Endothelial cell of umbilical vein (primary cell): ENCODE data around the gene NFX1. TPM values are rescaled to one million over a fixed set of nuclear protein-coding genes. Genes with fewer than 3 reads are reported as not detected.
"Not testable (repeated sequence)": the region's sequence is repeated elsewhere in the genome, so short reads cannot be mapped to it uniquely, and the experiment has no call there.

ENCODE experiments used
- BruUV-seq: library from RNA; stranded (reverse); fragments of 400-500 nt; replicated peaks from 2 replicates; lab custom pipeline; 2021; lab: Mats Ljungman, UMichigan
- CTCF ChIA-PET: fragments of 300-600, 350-600 bp; sonication (Branson Sonifier 250); formaldehyde crosslinking; loops from one replicate; lab custom pipeline; 2021; ENCODE audit warnings: antibody characterized with exemption, inconsistent platforms; lab: Charles Lee
- POLR2A ChIA-PET: fragments of 300-600, 350-600 bp; sonication (Branson Sonifier 250); formaldehyde crosslinking; loops from one replicate; lab custom pipeline; 2021; ENCODE audit warnings: antibody characterized with exemption, inconsistent platforms; lab: Charles Lee
- DNase-seq: peaks from one replicate; pipeline ENCODE4 v3.0.0-alpha.2; 2011; ENCODE audit warnings: low read depth, low spot score
- FAIRE-seq: peaks from 2 replicates; lab custom pipeline; 2011; peaks lifted over from hg19 to GRCh38; lab: Jason Lieb, UNC
- H2AFZ ChIP-seq: 2 replicates; pipeline ENCODE4 v1.6.0; 2012; ENCODE audit warnings: low read depth, low read length, control low read depth, inconsistent platforms
- H3K27ac ChIP-seq: 2 replicates; pipeline ENCODE4 v1.5.1; 2011; ENCODE audit warnings: low read depth, mild to moderate bottlenecking, control low read depth, low read length, moderate library complexity; ENCODE audit not compliant: insufficient read depth
- H3K27me3 ChIP-seq, 2 experiments: 2 replicates each; pipeline versions ENCODE4 v1.6.0 to v1.6.1; 2011; ENCODE audit warnings: low read length in 2 of 2, mixed read lengths in 1 of 2; ENCODE audit not compliant: control insufficient read depth in 2 of 2, insufficient read depth in 2 of 2
- H3K36me3 ChIP-seq, 2 experiments: 2 replicates in 1 of 2; 3 replicates in 1 of 2; pipeline ENCODE4 v1.5.1; 2011; ENCODE audit warnings: low read length in 2 of 2, mild to moderate bottlenecking in 1 of 2, moderate library complexity in 1 of 2; ENCODE audit not compliant: control insufficient read depth in 2 of 2, insufficient read depth in 2 of 2; ENCODE audit errors: extremely low read depth in 1 of 2
- H3K4me1 ChIP-seq: 3 replicates; pipeline ENCODE4 v1.5.1; 2011; ENCODE audit warnings: mild to moderate bottlenecking, low read length; ENCODE audit not compliant: control insufficient read depth, insufficient read depth; ENCODE audit errors: extremely low read depth
- H3K4me2 ChIP-seq: 2 replicates; pipeline ENCODE4 v1.6.1; 2011; ENCODE audit warnings: low read length, control low read depth, mixed read lengths; ENCODE audit not compliant: insufficient read depth
- H3K4me3 ChIP-seq, 3 experiments: fragments of 200-600 bp in 1 of 3; sonication (generic), shearing (Covaris generic) in 1 of 3; replicated peaks in 1 of 3; 2 replicates each; pipeline ENCODE4 v1.5.1; 2011 to 2016; ENCODE audit warnings: control low read depth in 3 of 3, low read length in 3 of 3, mild to moderate bottlenecking in 2 of 3, inconsistent platforms in 1 of 3, low read depth in 1 of 3, moderate library complexity in 1 of 3; ENCODE audit not compliant: insufficient read depth in 1 of 3
- H3K79me2 ChIP-seq: 2 replicates; pipeline ENCODE4 v1.6.0; 2012; ENCODE audit warnings: low read length, inconsistent platforms; ENCODE audit not compliant: control insufficient read depth, insufficient read depth
- H3K9ac ChIP-seq: replicated peaks from 2 replicates; pipeline ENCODE3; 2011; ENCODE audit warnings: low read length, control low read depth; ENCODE audit not compliant: insufficient read depth; ENCODE audit errors: extremely low read depth
- H3K9me1 ChIP-seq: replicated peaks from 3 replicates; pipeline ENCODE4 v1.6.0; 2011; ENCODE audit warnings: mild to moderate bottlenecking, low read length; ENCODE audit not compliant: control insufficient read depth, insufficient read depth; ENCODE audit errors: extremely low read depth
- H3K9me3 ChIP-seq: replicated peaks from 2 replicates; pipeline ENCODE4 v1.5.1; 2012; ENCODE audit warnings: low read length, inconsistent platforms; ENCODE audit not compliant: control insufficient read depth, insufficient read depth
- H4K20me1 ChIP-seq: replicated peaks from 2 replicates; pipeline ENCODE3; 2011; ENCODE audit warnings: mild to moderate bottlenecking, low read length; ENCODE audit not compliant: control insufficient read depth, insufficient read depth; ENCODE audit errors: extremely low read depth
- EZH2 ChIP-seq: IDR thresholded peaks from 2 replicates; pipeline ENCODE4 v1.6.1; 2012; ENCODE audit warnings: borderline replicate concordance, low read depth, mild to moderate bottlenecking, moderate library complexity, low read length, inconsistent platforms; ENCODE audit not compliant: severe bottlenecking
- FOS ChIP-seq: IDR thresholded peaks from 2 replicates; pipeline ENCODE4 v1.6.1; 2011; ENCODE audit warnings: mild to moderate bottlenecking, low read length, moderate library complexity, borderline replicate concordance; ENCODE audit not compliant: insufficient read depth
- JUN ChIP-seq: IDR thresholded peaks from 2 replicates; pipeline ENCODE4 v1.6.1; 2011; ENCODE audit warnings: borderline replicate concordance, low read depth; ENCODE audit not compliant: insufficient read length, insufficient read depth
- MYC ChIP-seq: IDR thresholded peaks from one replicate; pipeline ENCODE4 v1.6.1; 2011; ENCODE audit warnings: mild to moderate bottlenecking, low read depth, low read length
- POLR2A ChIP-seq: IDR thresholded peaks from 2 replicates; pipeline ENCODE4 v1.6.1; 2012; ENCODE audit warnings: low read depth, mild to moderate bottlenecking, control low read depth, low read length
- POLR2AphosphoS5 ChIP-seq: IDR thresholded peaks from 2 replicates; pipeline ENCODE4 v1.6.1; 2012; ENCODE audit warnings: low read depth, mild to moderate bottlenecking, control low read depth, low read length, moderate library complexity; ENCODE audit not compliant: insufficient read depth
- dilution Hi-C: fragments of 300-500 bp; cut with MboI; formaldehyde crosslinking; loops from one replicate; pipeline ENCODE4 v1.15.0; 2019; ENCODE audit warnings: low sequenced_read_pairs; ENCODE audit not compliant: extremely low pct_ligation_motif_present
- intact Hi-C: fragments of 100-400 bp; cut with micrococcal nuclease; formaldehyde crosslinking; loops from one replicate; pipeline ENCODE4 v1.10.0; 2022
- polyA plus RNA-seq, 4 experiments: library from polyadenylated mRNA; depleted of rRNA in 3 of 4; stranded (reverse) in 3 of 4; unstranded in 1 of 4; fragments of >200 nt; gene quantifications; 2 replicates each; pipeline versions ENCODE4 v1.2.1 to v1.2.3, GENCODE V29; 2011 to 2012; ENCODE audit warnings: missing spikeins in 1 of 4
- total RNA-seq: library from RNA; stranded (reverse); gene quantifications from 2 replicates; pipeline ENCODE4 v1.2.3, GENCODE V29; 2021
- TF ChIP-seq, protein P1 (sequence below), 2 donors: IDR thresholded peaks; 1 replicate in 1 of 2; 2 replicates in 1 of 2; pipeline ENCODE4 v1.5.1; 2011; ENCODE audit warnings: low read length in 2 of 2, mild to moderate bottlenecking in 2 of 2, moderate library complexity in 2 of 2, control low read depth in 1 of 2, inconsistent platforms in 1 of 2, low read depth in 1 of 2; ENCODE audit not compliant: insufficient read depth in 1 of 2; ENCODE audit errors: extremely low read depth in 1 of 2

NFX1 gene
- total and polyA plus RNA-seq, 2 donors (not counting 3 experiments of a cell fraction or from before 2014, with no cell fraction given), result 19.3 to 21.7 TPM

DNA sequence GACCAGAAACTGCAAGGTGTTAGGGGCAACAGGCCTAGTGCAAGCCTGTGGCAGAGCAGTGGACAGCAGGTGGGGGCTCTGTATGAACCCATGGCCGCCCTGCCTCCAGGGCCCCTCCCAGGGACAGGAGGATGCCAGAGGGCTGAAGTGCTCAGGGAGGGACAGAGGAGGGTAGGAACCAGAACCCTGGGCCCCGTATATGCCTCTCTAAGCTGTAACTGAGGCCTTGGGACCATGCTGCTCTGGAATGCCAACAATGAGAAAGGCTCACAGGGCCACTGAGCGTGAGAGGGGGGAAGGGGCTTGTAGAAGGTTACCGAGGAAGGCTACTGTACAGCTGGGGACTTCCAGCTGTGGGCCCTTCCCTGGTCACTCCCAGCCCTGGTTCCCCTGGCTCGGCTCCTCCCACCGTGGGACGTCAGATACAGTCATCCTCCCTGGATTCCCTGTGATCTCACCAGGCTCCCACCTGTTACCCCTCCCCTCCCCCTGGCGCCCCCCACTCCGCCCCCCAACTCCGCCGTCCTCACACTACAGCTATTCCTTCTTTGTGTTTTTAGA is 91.0 kb downstream of the NFX1 start:
- no peak for DNase-seq
- POLR2A ChIA-PET, result no interaction called here
- CTCF ChIA-PET, result interaction anchor here (1.1 to 3.5 kb wide), 4 partner anchors 22 to 85 kb away, joined by 4 to 20 read pairs (median 8); partner anchors contain the start of gene AQP7
- BruUV-seq, result no TSS peak
- no peaks in the 10 kb centered on the region for H3K79me2 ChIP-seq
- intact Hi-C loops (no loop called here), dilution Hi-C loops (no loop called here)
- H3K4me3 ChIP-seq, result no peak overlapping the region
- H3K4me1 ChIP-seq, result no peaks in the 10 kb centered on the region
- no peaks in the 10 kb centered on the region for H4K20me1 ChIP-seq
- no peak overlapping the region for H2AFZ ChIP-seq
- TF ChIP-seq POLR2A (no peak), POLR2AphosphoS5 (no peak), MYC (no peak), JUN (no peak), EZH2 (no peak), FOS (no peak)
- TF ChIP-seq, protein P1, sequence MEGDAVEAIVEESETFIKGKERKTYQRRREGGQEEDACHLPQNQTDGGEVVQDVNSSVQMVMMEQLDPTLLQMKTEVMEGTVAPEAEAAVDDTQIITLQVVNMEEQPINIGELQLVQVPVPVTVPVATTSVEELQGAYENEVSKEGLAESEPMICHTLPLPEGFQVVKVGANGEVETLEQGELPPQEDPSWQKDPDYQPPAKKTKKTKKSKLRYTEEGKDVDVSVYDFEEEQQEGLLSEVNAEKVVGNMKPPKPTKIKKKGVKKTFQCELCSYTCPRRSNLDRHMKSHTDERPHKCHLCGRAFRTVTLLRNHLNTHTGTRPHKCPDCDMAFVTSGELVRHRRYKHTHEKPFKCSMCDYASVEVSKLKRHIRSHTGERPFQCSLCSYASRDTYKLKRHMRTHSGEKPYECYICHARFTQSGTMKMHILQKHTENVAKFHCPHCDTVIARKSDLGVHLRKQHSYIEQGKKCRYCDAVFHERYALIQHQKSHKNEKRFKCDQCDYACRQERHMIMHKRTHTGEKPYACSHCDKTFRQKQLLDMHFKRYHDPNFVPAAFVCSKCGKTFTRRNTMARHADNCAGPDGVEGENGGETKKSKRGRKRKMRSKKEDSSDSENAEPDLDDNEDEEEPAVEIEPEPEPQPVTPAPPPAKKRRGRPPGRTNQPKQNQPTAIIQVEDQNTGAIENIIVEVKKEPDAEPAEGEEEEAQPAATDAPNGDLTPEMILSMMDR (IDR thresholded peaks at IDR 0.05; ENCODE audit: extremely low read depth in 1 of 2, insufficient read depth in 1 of 2, low read depth in 1 of 2, low read length in 2 of 2), result no peak
- no peaks in the 10 kb centered on the region for H3K27me3 ChIP-seq
- H3K27ac ChIP-seq, result no peak overlapping the region
- FAIRE-seq, result no peak
- no peaks in the 10 kb centered on the region for H3K9me3 ChIP-seq
- H3K9me1 ChIP-seq, result no peaks in the 10 kb centered on the region
- H3K9ac ChIP-seq, result no peak overlapping the region
- no peak overlapping the region for H3K4me2 ChIP-seq
- H3K36me3 ChIP-seq, result no peaks in the 10 kb centered on the region

GRCh38 chr9:33382397-33382796 is 92.1 kb downstream of the NFX1 start:
- BruUV-seq, H3K9me3 ChIP-seq, H3K79me2 ChIP-seq, H2AFZ ChIP-seq, H3K27ac ChIP-seq, H3K4me3 ChIP-seq, H3K4me1 ChIP-seq, DNase-seq, H3K27me3 ChIP-seq, intact Hi-C loops, H4K20me1 ChIP-seq, POLR2A ChIA-PET, H3K4me2 ChIP-seq, H3K36me3 ChIP-seq, dilution Hi-C loops, H3K9ac ChIP-seq, FAIRE-seq, H3K9me1 ChIP-seq: not testable (repeated sequence)
- CTCF ChIA-PET, result interaction anchor here (3.5 kb wide), 1 partner anchor 71 kb away, joined by 20 read pairs; no protein-coding TSS in a partner anchor

- H3K27ac ChIP-seq, H2AFZ ChIP-seq, H3K9me1 ChIP-seq, H3K4me2 ChIP-seq, H3K9me3 ChIP-seq, intact Hi-C loops, H4K20me1 ChIP-seq, FAIRE-seq, H3K4me1 ChIP-seq, H3K4me3 ChIP-seq, dilution Hi-C loops, DNase-seq, H3K79me2 ChIP-seq, H3K27me3 ChIP-seq, POLR2A ChIA-PET, H3K36me3 ChIP-seq, BruUV-seq, H3K9ac ChIP-seq, CTCF ChIA-PET: not testable (repeated sequence)
Measured at GRCh38 chr9:33383396-33383795, 93.1 kb downstream of the NFX1 start.
